KOPT-K1 (cell line): ENCODE measurements around the gene SLC26A11.
"Not testable (repeated sequence)": the region's sequence is repeated elsewhere in the genome, so short reads cannot be mapped to it uniquely, and the experiment has no call there.

ENCODE experiments used
- H3K27ac ChIP-seq: fragments of 200-600 bp; sonication (generic); 2 replicates; pipeline ENCODE4 v1.5.1; 2016; ENCODE audit warnings: antibody characterized with exemption, mild to moderate bottlenecking, low read depth, low read length; ENCODE audit not compliant: poor library complexity, severe bottlenecking
- H3K36me3 ChIP-seq: fragments of 200-600 bp; sonication (generic); 2 replicates; pipeline ENCODE4 v1.5.1; 2017; ENCODE audit warnings: antibody characterized with exemption, mild to moderate bottlenecking, low read length, moderate library complexity; ENCODE audit not compliant: insufficient read depth
- H3K9me3 ChIP-seq: fragments of 200-600 bp; sonication (generic); 2 replicates; pipeline ENCODE4 v1.5.1; 2017; ENCODE audit warnings: antibody characterized with exemption, low read length, mild to moderate bottlenecking; ENCODE audit not compliant: insufficient read depth, poor library complexity, severe bottlenecking

Gene SLC26A11

GRCh38 chr17:80242505-80242904 is 22.3 kb downstream of the SLC26A11 start:
- H3K27ac ChIP-seq = no peak overlapping the region
- H3K9me3 ChIP-seq = no peaks in the 10 kb centered on the region
- no peaks in the 10 kb centered on the region for H3K36me3 ChIP-seq

GRCh38 chr17:80243526-80244433 is 23.6 kb downstream of the SLC26A11 start:
- H3K36me3 ChIP-seq = no peaks in the 10 kb centered on the region

GRCh38 chr17:80244448-80244847 is 24.2 kb downstream of the SLC26A11 start:
- H3K27ac ChIP-seq, H3K9me3 ChIP-seq, H3K36me3 ChIP-seq: not testable (repeated sequence)

More at GRCh38 chr17:80243526-80244433, 23.6 kb downstream of the SLC26A11 start:
- Histone ChIP-seq H3K9me3 (no peaks in the 10 kb centered on the region), H3K27ac (no peak overlapping the region)

- Histone ChIP-seq H3K9me3 (no peaks in the 10 kb centered on the region), H3K36me3 (no peaks in the 10 kb centered on the region), H3K27ac (no peak overlapping the region)
These were observed 24.8 kb downstream of the SLC26A11 start for GRCh38 chr17:80244871-80245509.

GRCh38 chr17:80245566-80246265 is 25.5 kb downstream of the SLC26A11 start:
- no peaks in the 10 kb centered on the region for H3K36me3 ChIP-seq
- H3K27ac ChIP-seq = no peak overlapping the region

GRCh38 chr17:80246266-80246681 is 26.0 kb downstream of the SLC26A11 start:
- no peaks in the 10 kb centered on the region for H3K9me3 ChIP-seq
- no peak overlapping the region for H3K27ac ChIP-seq
- H3K36me3 ChIP-seq = no peaks in the 10 kb centered on the region

More at GRCh38 chr17:80245566-80246265, 25.5 kb downstream of the SLC26A11 start:
- no peaks in the 10 kb centered on the region for H3K9me3 ChIP-seq

- Histone ChIP-seq H3K9me3 (no peaks in the 10 kb centered on the region), H3K27ac (no peak overlapping the region), H3K36me3 (no peaks in the 10 kb centered on the region)
These were observed 26.5 kb downstream of the SLC26A11 start for GRCh38 chr17:80246726-80247125.

GRCh38 chr17:80247561-80247960 is 27.3 kb downstream of the SLC26A11 start:
- H3K9me3 ChIP-seq = no peaks in the 10 kb centered on the region
- H3K36me3 ChIP-seq = no peaks in the 10 kb centered on the region
- H3K27ac ChIP-seq = no peak overlapping the region

GRCh38 chr17:80248001-80248893 is 28.0 kb downstream of the SLC26A11 start:
- no peaks in the 10 kb centered on the region for H3K36me3 ChIP-seq
- no peak overlapping the region for H3K27ac ChIP-seq

GRCh38 chr17:80248894-80249710 is 28.9 kb downstream of the SLC26A11 start:
- no peak overlapping the region for H3K27ac ChIP-seq

More at GRCh38 chr17:80248001-80248893, 28.0 kb downstream of the SLC26A11 start:
- H3K9me3 ChIP-seq = no peaks in the 10 kb centered on the region

GRCh38 chr17:80251966-80252365 is 31.7 kb downstream of the SLC26A11 start:
- Histone ChIP-seq H3K9me3 (no peaks in the 10 kb centered on the region), H3K36me3 (no peaks in the 10 kb centered on the region), H3K27ac (no peak overlapping the region)

More at GRCh38 chr17:80248894-80249710, 28.9 kb downstream of the SLC26A11 start:
- Histone ChIP-seq H3K9me3 (no peaks in the 10 kb centered on the region), H3K36me3 (no peaks in the 10 kb centered on the region)

GRCh38 chr17:80252871-80253270 is 32.6 kb downstream of the SLC26A11 start:
- H3K36me3 ChIP-seq = no peaks in the 10 kb centered on the region
- no peaks in the 10 kb centered on the region for H3K9me3 ChIP-seq
- H3K27ac ChIP-seq = no peak overlapping the region

GRCh38 chr17:80253631-80254395 is 33.6 kb downstream of the SLC26A11 start:
- peak overlapping the region; percentile 85 for H3K27ac ChIP-seq
- H3K36me3 ChIP-seq = no peaks in the 10 kb centered on the region
- H3K9me3 ChIP-seq = no peaks in the 10 kb centered on the region
